Lung (tissue), 12 donors: Measurements from ENCODE around the gene SAMD4A. TPM values are rescaled to one million over a fixed set of nuclear protein-coding genes. Genes with fewer than 3 reads are reported as not detected.

Source experiments
- ATAC-seq: fragments of 200-7000 bp; cut with Tn5 transposase; one replicate; pipeline ENCODE4 v1.9.1; 2020; ENCODE audit warnings: moderate number of reproducible peaks; ENCODE audit not compliant: insufficient read depth, low FRiP score
- DNase-seq, 3 donors: peaks; one replicate each; pipeline ENCODE4 v3.0.0-alpha.2; 2013 to 2017
- H3K27ac ChIP-seq, 2 donors: one replicate each; pipeline ENCODE4 v1.5.1; 2013; ENCODE audit warnings: mild to moderate bottlenecking in 2 of 2, moderate library complexity in 2 of 2, control low read depth in 1 of 2, inconsistent platforms in 1 of 2, low read depth in 1 of 2, low read length in 1 of 2
- H3K27me3 ChIP-seq, 3 donors: one replicate each; pipeline ENCODE4 v1.5.1; 2013; ENCODE audit warnings: low read length in 2 of 3; ENCODE audit not compliant: control insufficient read depth in 3 of 3, insufficient read depth in 3 of 3
- H3K36me3 ChIP-seq, 4 donors: one replicate each; pipeline ENCODE4 v1.5.1; 2013; ENCODE audit warnings: low read length in 4 of 4, mild to moderate bottlenecking in 1 of 4, moderate library complexity in 1 of 4; ENCODE audit not compliant: control insufficient read depth in 4 of 4, insufficient read depth in 4 of 4
- H3K4me1 ChIP-seq, 5 donors: one replicate each; pipeline ENCODE4 v1.5.1; 2013; ENCODE audit warnings: low read length in 5 of 5, mild to moderate bottlenecking in 2 of 5, moderate library complexity in 1 of 5; ENCODE audit not compliant: control insufficient read depth in 5 of 5, insufficient read depth in 5 of 5
- H3K4me3 ChIP-seq: one replicate; pipeline ENCODE4 v1.5.1; 2013; ENCODE audit warnings: mild to moderate bottlenecking, control low read depth, moderate library complexity
- H3K9ac ChIP-seq, 2 donors: one replicate each; pipeline ENCODE4 v1.5.1; 2013; ENCODE audit warnings: low read length in 2 of 2, control low read depth in 1 of 2; ENCODE audit not compliant: insufficient read depth in 1 of 2
- H3K9me3 ChIP-seq, 4 donors: one replicate each; pipeline ENCODE4 v1.5.1; 2013; ENCODE audit warnings: low read length in 3 of 4, mild to moderate bottlenecking in 1 of 4, moderate library complexity in 1 of 4; ENCODE audit not compliant: control insufficient read depth in 4 of 4, insufficient read depth in 3 of 4
- CTCF ChIP-seq: IDR thresholded peaks from 2 replicates; pipeline ENCODE4 v1.5.1; 2012; ENCODE audit warnings: mild to moderate bottlenecking; ENCODE audit errors: control extremely low read depth, extremely low read depth
- WGBS, 2 donors: extraction: QIAGEN DNeasy Blood & Tissue Kit; methylation state at CpG; one replicate each; pipeline ENCODE4 v1.1.7; 2013; 5-methylcytosine and 5-hydroxymethylcytosine counted together
- polyA plus RNA-seq, 2 donors: library from polyadenylated mRNA; stranded (reverse); fragments of 200-250 nt; gene quantifications; one replicate each; pipeline ENCODE4 v1.2.1, GENCODE V29; 2013
- total RNA-seq, 2 donors: library from RNA; depleted of rRNA in 1 of 2; stranded (reverse); fragments of >200 nt in 1 of 2; gene quantifications; one replicate each; pipeline ENCODE4 v1.2.1, GENCODE V29; 2014 to 2021
- donor health status: control.
- donor health status: control.
- donor health status: Bipolar disorder and iron deficiency.
- donor health status: healthy.
- donor health status: DM: yes; HTN: yes; CAD: no.

The SAMD4A gene
- total and polyA plus RNA-seq, 4 donors = 5.8 to 26.6 (median 16.2) TPM

GRCh38 chr14:54570047-54570446 is 3.1 kb downstream of the SAMD4A start:
- Histone ChIP-seq H3K9ac (no peak overlapping the region), H3K4me3 (no peak overlapping the region)
- 77 to 83% methylated on average over 5 of the region's 5 CpGs for WGBS, 2 donors

GRCh38 chr14:54570631-54571415 is 3.9 kb downstream of the SAMD4A start:
- no peak overlapping the region for H3K4me3 ChIP-seq
- no peaks in the 10 kb centered on the region for H3K9me3 ChIP-seq
- TF ChIP-seq CTCF = no peak
- WGBS, 2 donors = 73 to 86% methylated on average over 5 of the region's 5 CpGs
- DNase-seq (peak in 1 of 3 donors; percentile 11), ATAC-seq (no peak)
- peak overlapping the region in 1 of 2 donors; percentile 81 for H3K27ac ChIP-seq
- H3K4me1 ChIP-seq = peaks cover 0 to 19% (median 5%) of the 10 kb centered on the region in 5 donors
- H3K9ac ChIP-seq = no peak overlapping the region
- peaks cover 0 to 3% (median under 1%) of the 10 kb centered on the region in 4 donors for H3K36me3 ChIP-seq
- H3K27me3 ChIP-seq = no peaks in the 10 kb centered on the region

More at GRCh38 chr14:54570047-54570446, 3.1 kb downstream of the SAMD4A start:
- Histone ChIP-seq H3K4me1 (peaks cover 0 to 18% (median 5%) of the 10 kb centered on the region in 5 donors), H3K9me3 (no peaks in the 10 kb centered on the region), H3K27me3 (no peaks in the 10 kb centered on the region), H3K36me3 (peaks cover 0 to 3% (median under 1%) of the 10 kb centered on the region in 4 donors), H3K27ac (peak overlapping the region in 1 of 2 donors; percentile 81)
- TF ChIP-seq CTCF = no peak
- no peak for DNase-seq
- no peak for ATAC-seq

GRCh38 chr14:54572316-54572715 is 5.4 kb downstream of the SAMD4A start:
- 96 to 97% methylated on average over 2 of the region's 2 CpGs for WGBS, 2 donors
- H3K4me3 ChIP-seq = no peak overlapping the region
- H3K27me3 ChIP-seq = no peaks in the 10 kb centered on the region
- no peaks in the 10 kb centered on the region for H3K9me3 ChIP-seq
- DNase-seq (peak in 1 of 3 donors; percentile 18), ATAC-seq (no peak)
- no peak overlapping the region for H3K27ac ChIP-seq
- H3K36me3 ChIP-seq = peaks cover 0 to 3% (median 1%) of the 10 kb centered on the region in 4 donors
- H3K4me1 ChIP-seq = peaks cover 0 to 23% (median 5%) of the 10 kb centered on the region in 5 donors
- no peak overlapping the region for H3K9ac ChIP-seq
- TF ChIP-seq CTCF = no peak
